CD4-positive, alpha-beta memory T cell (primary cell): ENCODE measurements around the gene TCF7L1. TPM values are rescaled to one million over a fixed set of nuclear protein-coding genes. Genes with fewer than 3 reads are reported as not detected.

ENCODE experiments used
- CTCF ChIA-PET: fragments of 350-600 bp; sonication (Branson Sonifier 250); formaldehyde crosslinking; loops from one replicate; lab custom pipeline; 2021; ENCODE audit warnings: inconsistent platforms; ENCODE audit not compliant: partially characterized antibody; lab: Charles Lee
- POLR2A ChIA-PET: fragments of 350-600 bp; sonication (Branson Sonifier 250); formaldehyde crosslinking; loops from one replicate; lab custom pipeline; 2021; ENCODE audit not compliant: partially characterized antibody; lab: Charles Lee
- DNase-seq, 5 donors: peaks; one replicate each; pipeline versions ENCODE4 v3.0.0 to v3.0.0-alpha.2; 2020 to 2022; ENCODE audit warnings: mixed read lengths in 1 of 5
- H3K27ac ChIP-seq: one replicate; pipeline ENCODE4 v1.7.0; 2013; ENCODE audit warnings: low read depth, low read length
- H3K27me3 ChIP-seq: 2 replicates; pipeline ENCODE4 v1.7.0; 2013; ENCODE audit warnings: mild to moderate bottlenecking, low read length, moderate library complexity; ENCODE audit not compliant: insufficient read depth
- H3K36me3 ChIP-seq: 2 replicates; pipeline ENCODE4 v1.7.0; 2013; ENCODE audit warnings: mild to moderate bottlenecking, low read length, moderate library complexity; ENCODE audit not compliant: insufficient read depth
- H3K4me1 ChIP-seq: 2 replicates; pipeline ENCODE4 v1.7.0; 2013; ENCODE audit warnings: mild to moderate bottlenecking, low read length, moderate library complexity; ENCODE audit not compliant: insufficient read depth
- H3K4me3 ChIP-seq, 2 donors: one replicate each; pipeline ENCODE4 v1.7.0; 2013; ENCODE audit warnings: low read length in 2 of 2, mild to moderate bottlenecking in 1 of 2
- H3K9me3 ChIP-seq, 2 donors: one replicate each; pipeline ENCODE4 v1.7.0; 2013; ENCODE audit warnings: low read length in 2 of 2, control low read depth in 1 of 2; ENCODE audit not compliant: control insufficient read depth in 1 of 2
- H3K27ac Mint-ChIP-seq, 7 donors: one replicate each; pipeline ENCODE4 v1.8.0; 2020 to 2021; ENCODE audit warnings: mixed read lengths in 7 of 7, mild to moderate bottlenecking in 6 of 7, inconsistent platforms in 3 of 7, moderate library complexity in 3 of 7
- H3K27me3 Mint-ChIP-seq, 2 donors: one replicate each; pipeline ENCODE4 v1.8.0; 2020 to 2021; ENCODE audit warnings: mixed read lengths in 2 of 2
- H3K36me3 Mint-ChIP-seq, 2 donors: one replicate each; pipeline ENCODE4 v1.8.0; 2020 to 2021; ENCODE audit warnings: mixed read lengths in 2 of 2, inconsistent platforms in 1 of 2, mild to moderate bottlenecking in 1 of 2
- H3K4me1 Mint-ChIP-seq, 4 donors: one replicate each; pipeline ENCODE4 v1.8.0; 2020 to 2021; ENCODE audit warnings: mixed read lengths in 4 of 4, mild to moderate bottlenecking in 1 of 4
- H3K4me3 Mint-ChIP-seq, 8 donors: one replicate each; pipeline ENCODE4 v1.8.0; 2020 to 2021; ENCODE audit warnings: mixed read lengths in 8 of 8, mild to moderate bottlenecking in 7 of 8, moderate library complexity in 6 of 8, inconsistent platforms in 3 of 8
- H3K9me3 Mint-ChIP-seq, 8 donors: one replicate each; pipeline ENCODE4 v1.8.0; 2020 to 2021; ENCODE audit warnings: mixed read lengths in 8 of 8, mild to moderate bottlenecking in 5 of 8, inconsistent platforms in 3 of 8, moderate library complexity in 1 of 8
- intact Hi-C: fragments of 100-400 bp; cut with micrococcal nuclease; formaldehyde crosslinking; loops from one replicate; pipeline ENCODE4 v1.15.1; 2023
- polyA plus RNA-seq, 2 donors: library from polyadenylated mRNA; unstranded; fragments of 300-500 nt; fragmentation: Illumina TruSeq; gene quantifications; one replicate each; pipeline ENCODE4 v1.2.3, GENCODE V29; 2021
- total RNA-seq, 2 experiments: library from RNA; stranded (reverse); gene quantifications; one replicate each; pipeline ENCODE4 v1.2.3, GENCODE V29; 2021

Gene TCF7L1
- total and polyA plus RNA-seq, 4 experiments from 2014 or later, result 0.06 TPM; not detected in 3

DNA sequence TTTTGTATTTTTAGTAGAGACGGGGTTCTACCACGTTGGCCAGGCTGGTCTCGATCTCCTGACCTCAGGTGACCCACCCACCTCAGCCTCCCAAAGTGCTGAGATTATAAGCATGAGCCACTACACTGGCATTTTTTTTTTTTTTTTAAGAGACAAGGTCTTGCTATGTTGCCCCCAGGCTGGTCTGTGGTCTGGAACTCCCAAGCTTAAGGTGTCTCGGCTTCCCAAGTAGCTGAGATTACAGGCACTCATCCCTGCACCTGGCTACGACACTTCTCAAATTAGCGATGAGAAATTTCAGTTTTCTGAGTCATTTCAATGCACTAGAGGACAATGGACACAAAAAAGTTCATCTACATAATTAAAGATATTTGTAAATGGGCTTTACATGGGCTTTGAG lies 36.6 kb upstream of the TCF7L1 start:
- Histone ChIP-seq H3K9me3 (no peaks in the 10 kb centered on the region), H3K36me3 (no peaks in the 10 kb centered on the region), H3K4me3 (no peak overlapping the region), H3K27me3 (no peaks in the 10 kb centered on the region), H3K27ac (no peak overlapping the region), H3K4me1 (no peaks in the 10 kb centered on the region)
- DNase-seq, result no peak
- intact Hi-C loops, result no loop called here
- ChIA-PET CTCF (no interaction called here), POLR2A (no interaction called here)
- Mint-ChIP-seq H3K27me3 (peaks cover 14 to 16% of the 10 kb centered on the region in 2 donors), H3K4me3 (no peak overlapping the region), H3K9me3 (no peaks in the 10 kb centered on the region), H3K36me3 (no peaks in the 10 kb centered on the region), H3K27ac (no peak overlapping the region), H3K4me1 (no peaks in the 10 kb centered on the region)

GRCh38 chr2:85104228-85104627 lies 29.0 kb upstream of the TCF7L1 start:
- H3K9me3 ChIP-seq, result no peaks in the 10 kb centered on the region
- ChIA-PET POLR2A (no interaction called here), CTCF (no interaction called here)
- Mint-ChIP-seq H3K27me3 (peaks cover 1 to 3% of the 10 kb centered on the region in 2 donors), H3K9me3 (peaks cover 0 to 4% (median 0%) of the 10 kb centered on the region in 8 donors), H3K36me3 (no peaks in the 10 kb centered on the region), H3K27ac (no peak overlapping the region), H3K4me1 (no peaks in the 10 kb centered on the region), H3K4me3 (no peak overlapping the region)
- H3K4me3 ChIP-seq, result no peak overlapping the region
- no peaks in the 10 kb centered on the region for H3K27me3 ChIP-seq
- no peak overlapping the region for H3K27ac ChIP-seq
- H3K4me1 ChIP-seq, result no peaks in the 10 kb centered on the region
- DNase-seq, result no peak
- no peaks in the 10 kb centered on the region for H3K36me3 ChIP-seq
- intact Hi-C loops, result no loop called here

- no peaks in the 10 kb centered on the region for H3K36me3 Mint-ChIP-seq
Measured at GRCh38 chr2:85106489-85107180, 26.6 kb upstream of the TCF7L1 start.

DNA sequence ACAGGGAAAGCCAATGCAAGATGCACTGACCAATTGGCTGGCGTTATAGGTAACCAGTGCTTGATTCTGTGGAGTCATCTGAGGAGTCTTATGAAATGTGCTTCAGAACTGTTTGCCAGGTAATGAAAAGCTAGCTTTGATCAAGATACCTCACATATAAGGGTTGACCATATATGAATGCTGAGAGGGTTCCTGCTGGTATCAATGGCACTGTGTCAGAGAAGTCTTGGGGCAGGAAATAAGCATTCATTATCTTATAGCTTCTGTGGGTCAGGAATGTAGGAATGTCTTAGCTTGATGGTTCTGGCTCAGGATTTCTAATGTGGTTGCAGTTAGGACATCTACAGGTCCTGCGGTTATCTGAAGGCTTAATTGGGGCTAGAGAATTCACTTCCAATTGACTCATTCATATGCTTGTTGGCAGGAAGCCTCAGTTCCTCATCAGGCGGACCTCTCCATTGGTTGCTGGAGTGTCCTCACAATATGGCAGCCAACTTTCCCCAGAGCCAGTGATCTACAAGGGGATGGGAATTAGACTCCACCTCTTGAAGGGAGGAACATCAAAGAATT lies 22.1 kb upstream of the TCF7L1 start:
- no peak for DNase-seq
- Histone ChIP-seq H3K36me3 (no peaks in the 10 kb centered on the region), H3K4me1 (no peaks in the 10 kb centered on the region), H3K27me3 (peaks cover 8% of the 10 kb centered on the region), H3K27ac (no peak overlapping the region), H3K9me3 (no peaks in the 10 kb centered on the region), H3K4me3 (no peak overlapping the region)
- no peaks in the 10 kb centered on the region for H3K36me3 Mint-ChIP-seq
- peaks cover 0 to 4% (median 0%) of the 10 kb centered on the region in 8 donors for H3K9me3 Mint-ChIP-seq
- intact Hi-C loops, result no loop called here
- peaks cover 10 to 20% of the 10 kb centered on the region in 2 donors for H3K27me3 Mint-ChIP-seq
- no peaks in the 10 kb centered on the region for H3K4me1 Mint-ChIP-seq
- CTCF ChIA-PET, result no interaction called here
- POLR2A ChIA-PET, result no interaction called here
- no peak overlapping the region for H3K27ac Mint-ChIP-seq
- H3K4me3 Mint-ChIP-seq, result no peak overlapping the region

More at GRCh38 chr2:85106489-85107180, 26.6 kb upstream of the TCF7L1 start:
- intact Hi-C loops, result no loop called here
- Mint-ChIP-seq H3K4me1 (no peaks in the 10 kb centered on the region), H3K27me3 (peaks cover 0 to 9% of the 10 kb centered on the region in 2 donors), H3K9me3 (peaks cover 0 to 4% (median 0%) of the 10 kb centered on the region in 8 donors), H3K27ac (no peak overlapping the region), H3K4me3 (no peak overlapping the region)
- no peak for DNase-seq
- ChIA-PET POLR2A (no interaction called here), CTCF (no interaction called here)
- H3K36me3 ChIP-seq, result no peaks in the 10 kb centered on the region
- H3K27ac ChIP-seq, result no peak overlapping the region
- no peaks in the 10 kb centered on the region for H3K9me3 ChIP-seq
- H3K27me3 ChIP-seq, result no peaks in the 10 kb centered on the region
- no peaks in the 10 kb centered on the region for H3K4me1 ChIP-seq
- no peak overlapping the region for H3K4me3 ChIP-seq

GRCh38 chr2:85111819-85112281 lies 21.3 kb upstream of the TCF7L1 start:
- Histone ChIP-seq H3K4me1 (no peaks in the 10 kb centered on the region), H3K27me3 (peaks cover 8% of the 10 kb centered on the region), H3K36me3 (no peaks in the 10 kb centered on the region), H3K9me3 (no peaks in the 10 kb centered on the region), H3K4me3 (no peak overlapping the region), H3K27ac (no peak overlapping the region)
- Mint-ChIP-seq H3K9me3 (peaks cover 0 to 4% (median 0%) of the 10 kb centered on the region in 8 donors), H3K4me1 (no peaks in the 10 kb centered on the region), H3K4me3 (no peak overlapping the region), H3K27ac (no peak overlapping the region), H3K36me3 (no peaks in the 10 kb centered on the region), H3K27me3 (peaks cover 10 to 20% of the 10 kb centered on the region in 2 donors)
- intact Hi-C loops, result no loop called here
- ChIA-PET POLR2A (no interaction called here), CTCF (no interaction called here)
- DNase-seq, result no peak

DNA sequence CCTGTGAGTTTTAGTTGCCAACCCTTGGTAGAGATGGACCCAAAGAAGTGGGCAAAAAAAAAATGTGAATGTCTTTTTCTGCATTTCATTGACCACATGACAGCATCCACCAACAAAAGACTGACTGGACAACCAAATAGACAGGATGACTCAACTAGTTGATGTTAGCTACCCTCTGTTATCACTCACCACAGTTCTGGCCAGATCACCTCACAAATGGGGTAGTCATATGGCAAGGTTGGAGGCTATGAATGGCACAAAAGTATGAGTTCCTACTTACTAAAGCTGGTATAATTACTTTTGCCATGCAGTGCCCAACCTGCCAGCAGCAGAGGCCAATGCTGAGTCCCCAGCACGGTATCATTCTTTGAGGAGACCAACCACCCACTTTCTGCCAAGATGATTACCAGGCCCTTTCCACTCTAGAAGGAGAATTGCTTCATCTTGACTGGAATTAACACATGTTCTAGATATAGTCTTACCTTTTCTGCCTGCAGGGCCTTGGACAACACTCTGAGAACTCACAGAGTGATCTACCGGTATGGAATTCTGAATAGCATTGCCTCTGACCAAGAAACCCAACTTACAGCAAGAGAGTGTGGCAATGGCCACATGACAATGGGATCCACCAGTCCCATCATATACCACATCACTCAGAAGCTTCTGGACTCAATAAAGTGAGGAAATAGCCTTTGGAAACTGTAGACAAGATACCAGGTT lies 20.1 kb upstream of the TCF7L1 start:
- DNase-seq, result no peak

GRCh38 chr2:85114586-85115330 lies 18.4 kb upstream of the TCF7L1 start:
- no peak overlapping the region for H3K4me3 ChIP-seq
- H3K4me1 Mint-ChIP-seq, result no peaks in the 10 kb centered on the region
- intact Hi-C loops, result no loop called here
- no peak overlapping the region for H3K4me3 Mint-ChIP-seq
- peaks cover 8% of the 10 kb centered on the region for H3K27me3 ChIP-seq
- H3K4me1 ChIP-seq, result no peaks in the 10 kb centered on the region
- H3K9me3 ChIP-seq, result no peaks in the 10 kb centered on the region
- POLR2A ChIA-PET, result no interaction called here
- H3K27ac ChIP-seq, result no peak overlapping the region
- no peaks in the 10 kb centered on the region for H3K36me3 Mint-ChIP-seq
- DNase-seq, result no peak
- CTCF ChIA-PET, result no interaction called here
- peaks cover 0 to 4% (median 0%) of the 10 kb centered on the region in 8 donors for H3K9me3 Mint-ChIP-seq
- H3K27ac Mint-ChIP-seq, result no peak overlapping the region
- no peaks in the 10 kb centered on the region for H3K36me3 ChIP-seq
- peaks cover 10 to 24% of the 10 kb centered on the region in 2 donors for H3K27me3 Mint-ChIP-seq

More for the DNA sequence above, 20.1 kb upstream of the TCF7L1 start:
- Mint-ChIP-seq H3K27ac (no peak overlapping the region), H3K36me3 (no peaks in the 10 kb centered on the region), H3K27me3 (peaks cover 10 to 20% of the 10 kb centered on the region in 2 donors), H3K4me3 (no peak overlapping the region), H3K4me1 (no peaks in the 10 kb centered on the region), H3K9me3 (peaks cover 0 to 4% (median 0%) of the 10 kb centered on the region in 8 donors)
- peaks cover 8% of the 10 kb centered on the region for H3K27me3 ChIP-seq
- ChIA-PET POLR2A (no interaction called here), CTCF (no interaction called here)
- no peaks in the 10 kb centered on the region for H3K9me3 ChIP-seq
- no peak overlapping the region for H3K27ac ChIP-seq
- no peaks in the 10 kb centered on the region for H3K36me3 ChIP-seq
- H3K4me1 ChIP-seq, result no peaks in the 10 kb centered on the region
- H3K4me3 ChIP-seq, result no peak overlapping the region
- intact Hi-C loops, result no loop called here
